Bronchial epithelial cell (primary cell): ENCODE measurements around the gene KBTBD4. TPM values are rescaled to one million over a fixed set of nuclear protein-coding genes. Genes with fewer than 3 reads are reported as not detected.
A peak's percentile ranks its signal among the peaks of the same experiment; 100 is the strongest.

Experiments
- DNase-seq: peaks from one replicate; pipeline ENCODE4 v3.0.0-alpha.2; 2010; ENCODE audit warnings: low read depth
- FAIRE-seq: peaks from 2 replicates; lab custom pipeline; 2011; peaks lifted over from hg19 to GRCh38; lab: Jason Lieb, UNC
- H3K27me3 ChIP-seq: 2 replicates; pipeline ENCODE4 v1.5.1; 2011; ENCODE audit warnings: low read length; ENCODE audit not compliant: control insufficient read depth, insufficient read depth
- H3K36me3 ChIP-seq: 2 replicates; pipeline ENCODE4 v1.5.1; 2011; ENCODE audit warnings: low read length; ENCODE audit not compliant: control insufficient read depth, insufficient read depth
- H3K4me3 ChIP-seq: 2 replicates; pipeline ENCODE4 v1.5.1; 2011; ENCODE audit warnings: mild to moderate bottlenecking, low read depth, low read length, control low read depth
- total RNA-seq: library from RNA; depleted of rRNA; stranded (reverse); fragments of >200 nt; gene quantifications from 2 replicates; pipeline ENCODE4 v1.2.1, GENCODE V29; 2014
- TF ChIP-seq, protein P1 (sequence below): IDR thresholded peaks from 2 replicates; pipeline ENCODE4 v1.5.1; 2011; ENCODE audit warnings: mild to moderate bottlenecking, moderate library complexity, low read length, control low read depth, inconsistent platforms; ENCODE audit not compliant: insufficient read depth, severe bottlenecking

Gene KBTBD4
- total RNA-seq, result 11.6 and 14.7 TPM in 2 replicates

DNA sequence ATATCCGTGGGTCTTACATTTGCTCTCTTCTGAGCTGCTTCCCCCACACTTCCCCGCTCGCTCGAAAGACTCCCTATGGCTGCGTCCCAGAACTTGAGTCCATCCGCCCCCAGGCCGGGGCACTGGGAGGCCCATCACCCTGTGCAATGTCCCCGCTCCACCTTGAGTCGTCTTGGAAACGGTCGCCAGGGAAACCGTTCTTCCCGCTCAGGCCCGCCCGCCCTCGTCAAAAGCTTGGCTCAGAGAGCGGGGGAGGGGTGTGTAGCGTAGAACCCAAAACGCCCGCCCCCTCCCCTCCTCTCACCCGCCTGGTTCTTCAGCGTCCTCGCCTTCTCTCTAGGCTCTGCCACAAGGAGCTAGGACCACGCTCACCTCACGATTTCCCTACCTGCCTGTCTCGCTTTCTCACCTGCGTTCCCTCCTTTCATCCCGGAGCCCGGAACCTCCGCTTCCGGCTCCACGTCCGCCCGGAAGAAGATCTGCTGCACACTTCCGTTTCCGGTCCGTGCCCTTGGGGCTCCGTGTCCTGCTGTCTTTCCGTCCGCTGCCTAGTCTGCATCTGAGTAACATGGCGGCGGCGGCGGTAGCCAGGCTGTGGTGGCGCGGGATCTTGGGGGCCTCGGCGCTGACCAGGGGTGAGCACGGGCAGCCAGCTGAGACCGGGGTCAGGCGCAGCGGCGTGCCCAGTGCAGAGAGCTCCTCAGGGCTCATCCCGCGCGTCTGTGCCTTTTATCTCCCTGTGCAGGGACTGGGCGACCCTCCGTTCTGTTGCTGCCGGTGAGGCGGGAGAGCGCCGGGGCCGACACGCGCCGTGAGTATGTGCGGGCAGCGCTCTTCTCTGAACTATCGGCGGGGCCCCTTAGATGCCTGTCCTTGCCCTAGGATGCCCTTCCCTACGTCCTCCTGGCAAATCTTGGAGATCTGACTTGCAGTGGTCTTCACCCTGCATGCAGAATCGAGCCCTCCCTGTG lies at the start of gene KBTBD4, which contains the start of gene NDUFS3:
TSS of gene KBTBD4 (minus strand) at position 447 of the 971 bp plus-strand sequence. CDS start at position 428, 19 bp downstream.
TSS of gene NDUFS3 (plus strand) at position 551 of the 971 bp plus-strand sequence. CDS start at position 569, 18 bp downstream.
- no peak for FAIRE-seq

DNA sequence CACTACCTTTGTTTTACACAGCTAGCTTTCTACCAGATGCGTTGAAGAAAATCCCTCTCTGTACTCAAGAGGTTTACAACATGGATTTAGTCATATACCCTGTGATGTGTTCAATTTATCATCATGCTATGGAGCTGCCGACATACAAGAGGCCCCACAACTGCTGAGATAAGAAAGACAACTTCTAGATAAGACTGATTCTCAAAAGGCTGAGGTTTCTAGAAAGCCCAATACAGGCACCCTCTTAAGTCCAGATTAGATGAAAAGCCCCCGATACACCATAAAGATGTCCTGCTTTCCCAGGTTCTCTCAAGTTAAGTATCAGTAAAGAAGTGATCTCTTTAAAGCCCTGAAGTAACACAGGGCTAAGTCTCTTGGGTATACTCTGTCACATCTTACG lies 49.3 kb upstream of the KBTBD4 start:
- Histone ChIP-seq H3K27me3 (no peaks in the 10 kb centered on the region), H3K4me3 (no peak overlapping the region), H3K36me3 (peaks cover 10% of the 10 kb centered on the region)
- FAIRE-seq (no peak), DNase-seq (no peak)
- TF ChIP-seq, protein P1, sequence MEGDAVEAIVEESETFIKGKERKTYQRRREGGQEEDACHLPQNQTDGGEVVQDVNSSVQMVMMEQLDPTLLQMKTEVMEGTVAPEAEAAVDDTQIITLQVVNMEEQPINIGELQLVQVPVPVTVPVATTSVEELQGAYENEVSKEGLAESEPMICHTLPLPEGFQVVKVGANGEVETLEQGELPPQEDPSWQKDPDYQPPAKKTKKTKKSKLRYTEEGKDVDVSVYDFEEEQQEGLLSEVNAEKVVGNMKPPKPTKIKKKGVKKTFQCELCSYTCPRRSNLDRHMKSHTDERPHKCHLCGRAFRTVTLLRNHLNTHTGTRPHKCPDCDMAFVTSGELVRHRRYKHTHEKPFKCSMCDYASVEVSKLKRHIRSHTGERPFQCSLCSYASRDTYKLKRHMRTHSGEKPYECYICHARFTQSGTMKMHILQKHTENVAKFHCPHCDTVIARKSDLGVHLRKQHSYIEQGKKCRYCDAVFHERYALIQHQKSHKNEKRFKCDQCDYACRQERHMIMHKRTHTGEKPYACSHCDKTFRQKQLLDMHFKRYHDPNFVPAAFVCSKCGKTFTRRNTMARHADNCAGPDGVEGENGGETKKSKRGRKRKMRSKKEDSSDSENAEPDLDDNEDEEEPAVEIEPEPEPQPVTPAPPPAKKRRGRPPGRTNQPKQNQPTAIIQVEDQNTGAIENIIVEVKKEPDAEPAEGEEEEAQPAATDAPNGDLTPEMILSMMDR, result no peak

More for the DNA sequence above, at the start of gene KBTBD4, which contains the start of gene NDUFS3:
- peak; percentile 67 for DNase-seq
- TF ChIP-seq, protein P1, result no peak
- Histone ChIP-seq H3K36me3 (peaks cover 23% of the 10 kb centered on the region), H3K4me3 (peak within 1 kb of the TSS; percentile 98), H3K27me3 (no peaks in the 10 kb centered on the region)

DNA sequence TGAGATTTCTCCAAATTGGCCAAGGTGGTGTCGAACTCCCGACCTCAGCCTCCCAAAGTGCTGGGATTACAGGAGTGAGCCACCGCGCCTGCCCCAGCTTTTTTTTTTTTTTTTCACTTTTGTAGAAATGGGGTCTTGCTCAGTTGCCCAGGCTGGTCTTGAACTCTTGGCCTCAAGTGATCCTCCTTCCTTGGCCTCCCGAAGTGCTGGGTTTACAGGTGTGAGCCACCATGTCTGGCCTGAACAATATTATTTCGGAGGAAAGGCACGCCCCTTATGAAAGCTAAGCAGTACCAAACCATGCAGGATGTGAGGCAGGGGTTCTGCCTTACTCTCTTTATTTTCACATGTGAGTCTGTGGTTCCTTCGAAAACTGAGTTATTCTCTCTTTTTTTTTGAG lies 47.5 kb upstream of the KBTBD4 start:
- Histone ChIP-seq H3K4me3 (no peak overlapping the region), H3K27me3 (no peaks in the 10 kb centered on the region), H3K36me3 (peaks cover 8% of the 10 kb centered on the region)
- FAIRE-seq, result no peak
- DNase-seq, result no peak
- TF ChIP-seq, protein P1, result no peak

DNA sequence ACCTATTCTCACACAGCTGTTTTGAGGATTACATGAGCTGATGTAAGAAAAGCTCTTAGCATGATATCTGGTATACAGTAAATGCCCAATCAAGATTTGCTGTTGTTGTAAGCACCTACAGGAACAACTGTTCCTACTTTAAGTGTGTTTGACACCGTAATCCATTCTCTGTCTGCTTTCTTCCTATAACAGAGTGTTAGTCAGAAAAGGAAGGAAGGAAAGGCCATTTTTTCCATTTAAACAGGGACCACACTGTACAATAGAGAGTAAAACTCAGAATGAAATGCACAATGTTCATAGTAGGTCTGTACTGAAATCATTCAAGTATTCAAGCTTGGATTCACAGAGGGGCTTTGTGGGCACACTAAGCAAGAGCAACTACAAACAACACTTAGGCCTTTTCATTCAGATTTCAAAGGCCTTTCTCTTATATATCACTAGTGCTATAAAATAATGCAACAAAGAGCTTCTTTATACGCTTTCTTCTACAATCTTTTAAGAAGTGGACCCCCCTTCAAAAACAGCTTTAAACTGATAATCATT lies 42.1 kb upstream of the KBTBD4 start:
- TF ChIP-seq, protein P1, result no peak
- no peak for FAIRE-seq
- Histone ChIP-seq H3K36me3 (peaks cover 5% of the 10 kb centered on the region), H3K27me3 (no peaks in the 10 kb centered on the region), H3K4me3 (no peak overlapping the region)
- DNase-seq, result no peak

DNA sequence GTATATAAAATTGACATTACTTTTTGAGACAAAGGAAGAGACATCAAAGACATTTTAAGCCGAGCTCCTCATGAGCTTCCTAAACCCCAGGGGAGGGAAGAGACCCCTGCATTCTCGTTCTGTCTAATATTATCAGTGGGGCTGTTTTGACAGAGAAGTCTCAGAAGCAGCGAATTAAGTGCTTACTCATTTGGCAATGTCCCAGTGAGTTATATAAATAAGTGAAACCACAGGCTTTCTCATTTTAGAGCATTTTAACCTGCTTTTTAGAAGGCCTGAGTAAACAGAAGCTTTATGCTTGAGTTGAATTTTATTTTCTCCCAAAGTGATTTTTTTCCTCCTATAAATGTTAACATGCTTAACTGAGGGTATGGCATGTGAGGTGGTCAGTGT lies 38.6 kb upstream of the KBTBD4 start:
- Histone ChIP-seq H3K27me3 (no peaks in the 10 kb centered on the region), H3K36me3 (no peaks in the 10 kb centered on the region), H3K4me3 (no peak overlapping the region)
- no peak for FAIRE-seq
- DNase-seq, result no peak
- TF ChIP-seq, protein P1, result no peak
